ENCODE results near the gene LEAP2.

- no peak for TF ChIP-seq CTCF (IDR thresholded peaks at IDR 0.05)
- TF ChIP-seq POLR2A (IDR thresholded peaks at IDR 0.05), result no peak
Observed at GRCh38 chr5:132873119-132873929, at the start of gene LEAP2.

Measured in heart left ventricle (tissue), 13 donors.